Measurements from ENCODE around the gene PBXIP1.
"Not testable (repeated sequence)": the region's sequence is repeated elsewhere in the genome, so short reads cannot be mapped to it uniquely, and the experiment has no call there.

DNA sequence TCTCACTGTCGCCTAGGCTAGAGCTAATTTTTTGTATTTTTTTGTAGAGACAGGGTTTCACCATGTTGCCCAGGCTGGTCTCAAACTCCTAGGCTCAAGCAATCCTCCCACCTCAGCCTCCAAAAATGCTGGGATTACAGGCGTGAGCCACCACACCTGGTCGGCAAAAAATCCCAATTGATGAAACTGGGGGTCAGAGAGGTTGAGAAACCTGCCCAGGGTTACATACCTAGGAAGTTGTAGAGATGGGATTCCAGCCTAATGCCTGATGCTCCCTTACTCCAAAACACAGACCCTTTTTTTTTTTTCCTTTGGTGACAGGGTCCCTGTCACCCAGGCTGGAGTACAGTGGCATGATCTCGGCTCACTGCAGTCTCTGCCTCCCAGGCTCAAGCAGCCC is 30.8 kb upstream of the PBXIP1 start:
- TF ChIP-seq, protein P1, sequence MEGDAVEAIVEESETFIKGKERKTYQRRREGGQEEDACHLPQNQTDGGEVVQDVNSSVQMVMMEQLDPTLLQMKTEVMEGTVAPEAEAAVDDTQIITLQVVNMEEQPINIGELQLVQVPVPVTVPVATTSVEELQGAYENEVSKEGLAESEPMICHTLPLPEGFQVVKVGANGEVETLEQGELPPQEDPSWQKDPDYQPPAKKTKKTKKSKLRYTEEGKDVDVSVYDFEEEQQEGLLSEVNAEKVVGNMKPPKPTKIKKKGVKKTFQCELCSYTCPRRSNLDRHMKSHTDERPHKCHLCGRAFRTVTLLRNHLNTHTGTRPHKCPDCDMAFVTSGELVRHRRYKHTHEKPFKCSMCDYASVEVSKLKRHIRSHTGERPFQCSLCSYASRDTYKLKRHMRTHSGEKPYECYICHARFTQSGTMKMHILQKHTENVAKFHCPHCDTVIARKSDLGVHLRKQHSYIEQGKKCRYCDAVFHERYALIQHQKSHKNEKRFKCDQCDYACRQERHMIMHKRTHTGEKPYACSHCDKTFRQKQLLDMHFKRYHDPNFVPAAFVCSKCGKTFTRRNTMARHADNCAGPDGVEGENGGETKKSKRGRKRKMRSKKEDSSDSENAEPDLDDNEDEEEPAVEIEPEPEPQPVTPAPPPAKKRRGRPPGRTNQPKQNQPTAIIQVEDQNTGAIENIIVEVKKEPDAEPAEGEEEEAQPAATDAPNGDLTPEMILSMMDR (IDR thresholded peaks at IDR 0.05; ENCODE audit: borderline replicate concordance, extremely low read depth, low read length, poor library complexity, severe bottlenecking) = not testable (repeated sequence)
- not testable (repeated sequence) for TF ChIP-seq EZH2 (IDR thresholded peaks at IDR 0.05; ENCODE audit: borderline replicate concordance, low read depth, low read length, severe bottlenecking)

Data from DND-41 (cell line).